HepG2 (cell line): Measurements from ENCODE around the gene SLF1.

Experiments used
- CREM ChIP-seq, 2 experiments: sonication (generic) in 1 of 2; formaldehyde crosslinking in 1 of 2; IDR thresholded peaks; 2 replicates each; pipeline versions ENCODE4 v1.4.0 to v1.6.1; 2016 to 2020; ENCODE audit warnings: antibody characterized with exemption in 1 of 2, mild to moderate bottlenecking in 1 of 2, missing genetic modification reagents in 1 of 2
- PBX2 ChIP-seq: IDR thresholded peaks from 2 replicates; pipeline ENCODE4 v1.6.1; 2016; ENCODE audit warnings: control low read depth
- SIN3B ChIP-seq: fragments of 150-350 bp; IDR thresholded peaks from 2 replicates; pipeline ENCODE4 v1.6.1; 2014; ENCODE audit warnings: low read length
- SP1 ChIP-seq, 2 experiments: fragments of 450-650 bp in 1 of 2; sonication (generic) in 1 of 2; formaldehyde crosslinking in 1 of 2; IDR thresholded peaks; 2 replicates each; pipeline versions ENCODE4 v1.4.0 to v1.6.1; 2016 to 2020; ENCODE audit warnings: missing genetic modification reagents in 1 of 2
- SRSF1 ChIP-seq: fragments of 200-400 bp; formaldehyde crosslinking; optimal IDR thresholded peaks from 2 replicates; pipeline ENCODE3; 2017; ENCODE audit warnings: mild to moderate bottlenecking, low read depth, low read length, moderate library complexity
- TBL1XR1 ChIP-seq: fragments of 150-350 bp; IDR thresholded peaks from 2 replicates; pipeline ENCODE4 v1.6.1; 2014; ENCODE audit warnings: borderline replicate concordance, low read length; ENCODE audit not compliant: partially characterized antibody
- ZBTB3 ChIP-seq: sonication (generic); formaldehyde crosslinking; IDR thresholded peaks from 2 replicates; pipeline ENCODE4 v1.4.0; 2020; ENCODE audit warnings: low read depth, mild to moderate bottlenecking, moderate library complexity, missing genetic modification reagents, borderline replicate concordance
- ZBTB4 ChIP-seq: sonication (generic); formaldehyde crosslinking; IDR thresholded peaks from 2 replicates; pipeline ENCODE4 v1.4.0; 2020; ENCODE audit warnings: missing genetic modification reagents, mild to moderate bottlenecking, borderline replicate concordance
- ZNF33B ChIP-seq: sonication (generic); formaldehyde crosslinking; IDR thresholded peaks from 2 replicates; pipeline ENCODE4 v1.5.1; 2020; ENCODE audit warnings: mild to moderate bottlenecking, missing genetic modification reagents
- TF ChIP-seq, protein P1 (sequence below): sonication (generic); formaldehyde crosslinking; IDR thresholded peaks from 2 replicates; pipeline ENCODE4 v1.8.1; 2023; ENCODE audit warnings: mild to moderate bottlenecking, inconsistent platforms, moderate library complexity, missing genetic modification reagents, borderline replicate concordance

- TF ChIP-seq SP1 (IDR thresholded peaks at IDR 0.05) (no peak), SP1 (CRISPR knock-in tag; IDR thresholded peaks at IDR 0.05) (no peak), ZBTB4 (no peak), ZNF33B (CRISPR knock-in tag) (no peak), SIN3B (no peak), TBL1XR1 (no peak), PBX2 (CRISPR knock-in tag) (no peak), CREM (IDR thresholded peaks at IDR 0.05) (no peak), CREM (CRISPR knock-in tag; IDR thresholded peaks at IDR 0.05) (no peak), ZBTB3 (no peak), SRSF1 (no peak)
- TF ChIP-seq, protein P1, sequence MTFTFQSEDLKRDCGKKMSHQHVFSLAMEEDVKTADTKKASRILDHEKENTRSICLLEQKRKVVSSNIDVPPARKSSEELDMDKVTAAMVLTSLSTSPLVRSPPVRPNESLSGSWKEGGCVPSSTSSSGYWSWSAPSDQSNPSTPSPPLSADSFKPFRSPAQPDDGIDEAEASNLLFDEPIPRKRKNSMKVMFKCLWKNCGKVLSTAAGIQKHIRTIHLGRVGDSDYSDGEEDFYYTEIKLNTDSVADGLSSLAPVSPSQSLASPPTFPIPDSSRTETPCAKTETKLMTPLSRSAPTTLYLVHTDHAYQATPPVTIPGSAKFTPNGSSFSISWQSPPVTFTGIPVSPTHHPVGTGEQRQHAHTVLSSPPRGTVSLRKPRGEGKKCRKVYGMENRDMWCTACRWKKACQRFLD (CRISPR knock-in tag), result no peak
These were observed 31.4 kb downstream of the SLF1 start for GRCh38 chr5:94649874-94650273.
